Sigmoid colon (tissue), 4 donors: ENCODE data around the gene HIBCH.

Experiments used
- POLR2A ChIP-seq, 2 donors: fragments of 450-650 bp; IDR thresholded peaks; one replicate each; pipeline ENCODE4 v1.6.1; 2016; ENCODE audit warnings: antibody characterized with exemption in 2 of 2, mild to moderate bottlenecking in 2 of 2, moderate library complexity in 2 of 2
- POLR2AphosphoS5 ChIP-seq, 4 donors: sonication (generic); formaldehyde crosslinking; IDR thresholded peaks; one replicate each; pipeline ENCODE4 v1.6.1; 2017; ENCODE audit warnings: antibody characterized with exemption in 4 of 4
- TF ChIP-seq, protein P1 (sequence below), 4 experiments: fragments of 450-650 bp in 3 of 4; fragments of 200-600 bp in 1 of 4; IDR thresholded peaks; one replicate each; pipeline ENCODE4 v1.5.1; 2016 to 2019; ENCODE audit warnings: antibody characterized with exemption in 4 of 4, mild to moderate bottlenecking in 3 of 4, moderate library complexity in 2 of 4

DNA sequence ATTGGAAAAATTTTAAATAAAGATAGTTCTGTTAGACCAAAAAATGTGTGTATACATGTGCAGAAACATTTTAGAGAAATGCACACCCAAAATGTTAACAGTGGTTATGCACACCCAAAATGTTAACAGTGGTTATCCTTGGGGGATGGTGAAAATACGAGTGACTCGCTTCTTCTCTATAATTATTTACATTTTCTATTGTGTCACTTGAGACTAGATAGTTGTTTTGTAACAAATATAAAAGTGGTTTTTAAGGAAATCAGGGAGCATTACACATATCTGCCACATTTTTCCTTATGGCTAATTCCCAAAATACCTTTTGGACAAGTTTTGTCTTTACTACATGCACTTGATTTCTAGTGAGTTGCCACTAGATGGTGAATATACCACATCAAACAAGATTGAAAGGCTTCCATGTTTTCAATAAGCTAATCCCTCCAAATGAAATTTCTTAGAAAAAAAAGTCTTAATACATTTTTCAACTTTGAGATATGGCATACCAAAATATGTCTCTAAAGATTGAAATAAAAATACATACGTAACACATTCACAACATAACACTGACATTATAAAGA, 9.0 kb upstream of the HIBCH start:
- TF ChIP-seq, protein P1, sequence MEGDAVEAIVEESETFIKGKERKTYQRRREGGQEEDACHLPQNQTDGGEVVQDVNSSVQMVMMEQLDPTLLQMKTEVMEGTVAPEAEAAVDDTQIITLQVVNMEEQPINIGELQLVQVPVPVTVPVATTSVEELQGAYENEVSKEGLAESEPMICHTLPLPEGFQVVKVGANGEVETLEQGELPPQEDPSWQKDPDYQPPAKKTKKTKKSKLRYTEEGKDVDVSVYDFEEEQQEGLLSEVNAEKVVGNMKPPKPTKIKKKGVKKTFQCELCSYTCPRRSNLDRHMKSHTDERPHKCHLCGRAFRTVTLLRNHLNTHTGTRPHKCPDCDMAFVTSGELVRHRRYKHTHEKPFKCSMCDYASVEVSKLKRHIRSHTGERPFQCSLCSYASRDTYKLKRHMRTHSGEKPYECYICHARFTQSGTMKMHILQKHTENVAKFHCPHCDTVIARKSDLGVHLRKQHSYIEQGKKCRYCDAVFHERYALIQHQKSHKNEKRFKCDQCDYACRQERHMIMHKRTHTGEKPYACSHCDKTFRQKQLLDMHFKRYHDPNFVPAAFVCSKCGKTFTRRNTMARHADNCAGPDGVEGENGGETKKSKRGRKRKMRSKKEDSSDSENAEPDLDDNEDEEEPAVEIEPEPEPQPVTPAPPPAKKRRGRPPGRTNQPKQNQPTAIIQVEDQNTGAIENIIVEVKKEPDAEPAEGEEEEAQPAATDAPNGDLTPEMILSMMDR (IDR thresholded peaks at IDR 0.05) = no peak
- no peak for TF ChIP-seq POLR2AphosphoS5 (IDR thresholded peaks at IDR 0.05)
- no peak for TF ChIP-seq POLR2A (IDR thresholded peaks at IDR 0.05)
